NT2/D1 (cell line): Measurements from ENCODE around the gene ARRDC3.

Experiments
- SUZ12 ChIP-seq: IDR thresholded peaks from 2 replicates; pipeline ENCODE4 v1.6.1; 2011; ENCODE audit not compliant: insufficient read length, insufficient read depth; ENCODE audit errors: extremely low read depth
- ZNF274 ChIP-seq: IDR thresholded peaks from 2 replicates; pipeline ENCODE4 v1.6.1; 2011; ENCODE audit warnings: mild to moderate bottlenecking, low read depth, low read length

DNA sequence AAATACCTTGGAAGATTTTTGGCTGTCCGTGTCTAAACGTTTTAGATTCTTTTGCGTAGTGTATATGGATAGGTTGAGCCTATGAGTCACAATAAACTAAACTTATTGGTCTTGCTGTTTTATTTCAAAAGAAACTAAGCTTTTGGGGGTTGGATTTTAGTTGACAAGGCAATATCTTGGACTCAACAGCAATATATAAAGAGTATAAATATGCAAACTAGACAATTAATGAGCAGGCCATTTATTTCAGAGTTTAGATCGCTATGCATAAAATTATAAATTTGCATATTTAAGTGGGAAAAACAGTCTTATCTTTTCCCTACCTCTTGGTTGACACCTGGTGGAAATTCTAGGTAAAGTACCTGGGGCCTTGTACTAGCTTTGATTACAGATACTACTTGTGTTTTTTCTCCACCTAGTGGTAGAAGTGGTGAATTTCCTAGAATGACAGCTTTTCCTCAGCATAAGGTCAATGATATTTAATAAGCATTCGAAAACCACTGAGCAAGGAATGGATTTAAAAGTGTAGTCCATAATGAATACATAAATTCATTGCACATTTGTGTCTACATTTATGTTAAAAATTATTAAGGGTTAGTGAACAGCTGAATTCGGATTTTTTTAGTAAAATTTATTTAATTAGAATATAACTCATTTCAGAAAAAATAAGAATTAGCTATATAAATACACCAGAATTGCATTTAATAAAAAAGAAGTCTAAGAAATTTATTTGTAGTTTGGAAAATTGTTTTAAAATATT is 1.7 kb upstream of the ARRDC3 start:
- TF ChIP-seq SUZ12 (no peak), ZNF274 (no peak)
